C4-2B (cell line): Measurements from ENCODE around the gene CTIF.

ENCODE experiments used
- CTCF ChIP-seq: fragments of 450-650 bp; conservative IDR thresholded peaks from 2 replicates; pipeline ENCODE4 v1.5.1; 2017; ENCODE audit warnings: mild to moderate bottlenecking
- ZFX ChIP-seq: fragments of 450-650 bp; IDR thresholded peaks from 2 replicates; pipeline ENCODE4 v1.6.1; 2017

GRCh38 chr18:48825101-48825745, 286.4 kb downstream of the CTIF start:
- TF ChIP-seq CTCF (no peak), ZFX (no peak)
